Activated T-cell treated with anti-CD3 and anti-CD28 coated beads for 4 hours (primary cell): ENCODE data around the gene MACROD2.

ENCODE experiments used
- DNase-seq: peaks from one replicate; pipeline ENCODE4 v3.0.0-alpha.2; 2020

MACROD2 gene

GRCh38 chr20:16069389-16070010 is 2074.2 kb downstream of the MACROD2 start:
- DNase-seq, result no peak

DNA sequence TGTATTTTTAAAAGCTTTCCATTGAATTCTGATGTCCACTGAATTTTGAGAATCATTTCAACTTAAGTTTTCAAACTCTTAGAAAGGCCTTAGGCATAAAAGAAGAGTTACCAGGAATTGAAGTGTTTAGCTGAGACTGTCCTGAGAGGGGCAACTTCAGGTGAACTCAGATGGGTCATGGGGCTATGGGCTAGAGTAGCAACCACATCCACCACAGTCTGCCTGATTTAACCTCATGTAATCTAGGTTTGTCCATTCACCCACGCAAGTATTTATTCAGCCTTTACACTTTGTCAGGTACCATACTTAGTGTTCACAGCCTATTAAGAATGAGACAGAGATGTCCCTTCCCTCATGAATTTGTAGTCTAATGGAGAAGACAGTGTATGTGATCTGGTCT is 2076.9 kb downstream of the MACROD2 start:
- DNase-seq, result no peak

GRCh38 chr20:16078172-16078898 is 2083.0 kb downstream of the MACROD2 start:
- DNase-seq, result no peak

GRCh38 chr20:16081421-16081820 is 2086.1 kb downstream of the MACROD2 start:
- DNase-seq, result no peak

DNA sequence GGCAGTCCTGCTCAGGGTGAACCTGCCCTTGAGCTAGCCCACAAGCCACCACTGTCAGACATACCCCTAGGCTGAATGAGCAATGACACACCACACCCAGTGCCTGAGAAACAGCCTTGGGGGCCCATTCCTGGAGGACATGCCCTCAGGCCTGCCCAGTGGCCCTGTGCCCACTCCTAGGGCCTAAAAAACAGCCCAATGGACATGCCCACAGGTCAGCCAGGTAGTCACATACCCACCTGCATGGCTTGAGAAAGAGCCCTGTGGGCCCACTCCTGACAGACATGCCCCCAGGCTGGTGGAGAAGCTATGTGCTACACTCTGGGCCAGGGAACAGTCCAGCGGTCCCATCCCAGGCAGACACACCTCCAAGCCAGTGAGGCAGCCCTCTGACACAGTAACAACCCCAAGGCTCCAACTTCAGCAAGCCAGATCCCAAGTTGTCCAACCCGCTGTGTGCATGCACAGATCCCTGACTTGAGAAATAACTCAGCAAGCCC is 2086.8 kb downstream of the MACROD2 start:
- no peak for DNase-seq

DNA sequence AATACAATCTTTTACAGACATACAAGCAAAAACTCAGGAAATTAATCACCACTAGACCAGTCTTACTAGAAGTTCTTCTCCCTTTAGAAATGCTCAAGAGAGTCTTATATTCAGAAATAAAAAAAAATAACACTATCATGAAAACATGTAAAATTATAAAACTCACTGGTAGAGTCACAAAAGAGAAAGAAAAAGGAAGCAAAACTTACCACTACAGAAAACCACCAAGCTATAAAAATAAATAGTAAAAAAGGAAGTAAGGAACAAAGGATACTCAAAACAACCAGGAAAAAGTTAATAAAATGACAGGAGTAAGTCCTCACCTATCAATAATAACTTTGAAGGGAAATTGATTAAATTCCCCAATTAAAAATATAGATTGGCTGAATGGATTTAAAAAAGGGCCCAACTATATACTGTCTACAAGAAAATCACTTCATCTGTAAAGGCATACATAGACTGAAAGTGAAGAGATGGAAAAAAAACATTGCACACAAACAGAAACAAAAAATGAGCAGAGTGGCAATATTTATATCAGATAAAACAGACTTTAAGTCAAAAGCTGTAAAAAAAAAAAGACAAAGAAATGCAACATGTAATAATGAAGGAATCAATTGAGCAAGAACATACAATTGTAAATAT is 2088.4 kb downstream of the MACROD2 start:
- no peak for DNase-seq

- no peak for DNase-seq
These were observed 2099.9 kb downstream of the MACROD2 start for GRCh38 chr20:16095226-16095625.

DNA sequence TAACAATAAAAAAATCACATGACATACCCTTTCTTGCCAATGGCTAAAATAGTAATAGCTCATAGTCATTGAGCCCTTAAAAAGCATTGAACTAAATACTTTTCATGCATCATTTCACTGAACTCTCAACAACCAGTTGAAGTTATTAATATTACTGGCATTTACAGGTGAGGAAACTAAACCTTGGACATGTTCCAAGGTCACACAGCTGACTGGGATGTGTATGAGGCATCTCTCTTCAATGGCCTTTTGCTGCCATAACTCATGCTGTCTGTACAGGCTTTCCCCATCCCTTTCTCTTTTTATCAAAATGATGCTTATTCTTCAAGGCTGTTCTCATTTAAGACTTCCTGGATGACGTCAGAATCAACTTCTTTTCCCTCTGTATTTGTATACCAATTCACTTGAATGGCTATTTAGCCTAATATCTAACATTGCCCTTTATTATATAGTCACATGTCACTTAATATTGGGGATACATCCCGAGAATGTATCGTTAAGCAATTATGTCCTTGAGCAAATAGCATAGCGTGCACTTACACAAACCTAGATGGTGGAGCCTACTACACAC is 2101.5 kb downstream of the MACROD2 start:
- no peak for DNase-seq

- no peak for DNase-seq
These were observed 2102.5 kb downstream of the MACROD2 start for GRCh38 chr20:16097788-16098187.

- DNase-seq, result no peak
These were observed 2103.7 kb downstream of the MACROD2 start for GRCh38 chr20:16098890-16099639.

GRCh38 chr20:16100111-16100510 is 2104.8 kb downstream of the MACROD2 start:
- no peak for DNase-seq

GRCh38 chr20:16100767-16101166 is 2105.5 kb downstream of the MACROD2 start:
- no peak for DNase-seq
